Prostate gland (tissue), 2 donors: Measurements from ENCODE around the gene CAMSAP2. TPM values are rescaled to one million over a fixed set of nuclear protein-coding genes. Genes with fewer than 3 reads are reported as not detected.

Experiments
- DNase-seq: peaks from one replicate; pipeline ENCODE4 v3.0.0-alpha.2; 2019; ENCODE audit warnings: low spot score
- H3K27ac ChIP-seq, 2 donors: fragments of 200-600 bp; sonication (generic); 2 replicates each; pipeline ENCODE4 v1.5.1; 2017 to 2019
- H3K27me3 ChIP-seq: fragments of 200-600 bp; sonication (generic); replicated peaks from 2 replicates; pipeline ENCODE4 v1.5.1; 2019; ENCODE audit not compliant: insufficient read depth
- H3K36me3 ChIP-seq, 2 donors: fragments of 200-600 bp; sonication (generic); 1 replicate in 1 of 2; 2 replicates in 1 of 2; pipeline versions ENCODE4 v1.5.1 to v1.8.1; 2017 to 2019
- H3K4me1 ChIP-seq: fragments of 200-600 bp; sonication (generic); replicated peaks from 2 replicates; pipeline ENCODE4 v1.5.1; 2019
- H3K4me3 ChIP-seq, 2 donors: fragments of 200-600 bp; sonication (generic); 2 replicates each; pipeline ENCODE4 v1.5.1; 2017 to 2019
- H3K9me3 ChIP-seq: fragments of 200-600 bp; sonication (generic); 2 replicates; pipeline ENCODE4 v1.5.1; 2017
- CTCF ChIP-seq, 4 experiments: fragments of 200-600 bp in 2 of 4; fragments of 450-650 bp in 2 of 4; sonication (generic) in 2 of 4; IDR thresholded peaks; 1 replicate in 3 of 4; 2 replicates in 1 of 4; pipeline ENCODE4 v1.5.1; 2016 to 2019; ENCODE audit warnings: antibody characterized with exemption in 4 of 4, mild to moderate bottlenecking in 2 of 4, moderate library complexity in 2 of 4
- POLR2A ChIP-seq: fragments of 450-650 bp; IDR thresholded peaks from one replicate; pipeline ENCODE4 v1.6.1; 2016; ENCODE audit warnings: antibody characterized with exemption, mild to moderate bottlenecking
- POLR2AphosphoS5 ChIP-seq: sonication (generic); formaldehyde crosslinking; IDR thresholded peaks from one replicate; pipeline ENCODE4 v1.6.1; 2017; ENCODE audit warnings: antibody characterized with exemption
- WGBS: methylation state at CpG from one replicate; pipeline ENCODE4 v1.1.5; 2018; 5-methylcytosine and 5-hydroxymethylcytosine counted together
- intact Hi-C: fragments of 100-400 bp; cut with DNase I; formaldehyde crosslinking; loops from one replicate; pipeline ENCODE4 v1.14.2; 2022
- total RNA-seq, 2 donors: library from RNA; depleted of rRNA; stranded (reverse); fragments of >200 nt; gene quantifications; one replicate each; pipeline ENCODE4 v1.1.0, GENCODE V29; 2016

CAMSAP2 gene
- total RNA-seq, 2 donors from 2014 or later, result 15.8 to 22.8 TPM

GRCh38 chr1:200793677-200794076 lies 55.0 kb downstream of the CAMSAP2 start:
- Histone ChIP-seq H3K9me3 (no peaks in the 10 kb centered on the region), H3K4me1 (no peaks in the 10 kb centered on the region), H3K27ac (no peak overlapping the region), H3K36me3 (no peaks in the 10 kb centered on the region), H3K4me3 (no peak overlapping the region), H3K27me3 (no peaks in the 10 kb centered on the region)
- WGBS, result 42% methylated on average over 2 of the region's 2 CpGs
- DNase-seq, result no peak
- intact Hi-C loops, result no loop called here
- TF ChIP-seq POLR2AphosphoS5, result no peak
- no peak for TF ChIP-seq CTCF (IDR thresholded peaks at IDR 0.05)
- TF ChIP-seq POLR2A, result no peak

- 92% methylated on average over 1 of the region's 1 CpG for WGBS
- intact Hi-C loops, result no loop called here
Observed at GRCh38 chr1:200794506-200795065, 55.9 kb downstream of the CAMSAP2 start.

GRCh38 chr1:200795156-200795555 lies 56.5 kb downstream of the CAMSAP2 start:
- no peak overlapping the region for H3K4me3 ChIP-seq
- no peak overlapping the region for H3K27ac ChIP-seq
- H3K4me1 ChIP-seq, result no peaks in the 10 kb centered on the region
- H3K27me3 ChIP-seq, result no peaks in the 10 kb centered on the region
- no peak for TF ChIP-seq POLR2AphosphoS5
- no peak for TF ChIP-seq CTCF (IDR thresholded peaks at IDR 0.05)
- no peak for TF ChIP-seq POLR2A
- no peaks in the 10 kb centered on the region for H3K36me3 ChIP-seq
- WGBS, result 19% methylated on average over 1 of the region's 1 CpG
- no peak for DNase-seq
- H3K9me3 ChIP-seq, result no peaks in the 10 kb centered on the region
- intact Hi-C loops, result no loop called here

More at GRCh38 chr1:200794506-200795065, 55.9 kb downstream of the CAMSAP2 start:
- Histone ChIP-seq H3K4me1 (no peaks in the 10 kb centered on the region), H3K36me3 (no peaks in the 10 kb centered on the region), H3K4me3 (no peak overlapping the region), H3K9me3 (no peaks in the 10 kb centered on the region), H3K27me3 (no peaks in the 10 kb centered on the region), H3K27ac (no peak overlapping the region)
- no peak for DNase-seq
- TF ChIP-seq POLR2AphosphoS5 (no peak), POLR2A (no peak)

GRCh38 chr1:200802042-200802441 lies 63.3 kb downstream of the CAMSAP2 start:
- no peak overlapping the region for H3K4me3 ChIP-seq
- intact Hi-C loops, result loop anchor here (5.0 kb wide), 3 partner anchors 65 to 180 kb away; partner anchors contain the start of genes CAMSAP2, DDX59 and KIF14
- H3K27ac ChIP-seq, result no peak overlapping the region
- WGBS, result 74% methylated on average over 2 of the region's 2 CpGs
- no peaks in the 10 kb centered on the region for H3K27me3 ChIP-seq
- H3K4me1 ChIP-seq, result no peaks in the 10 kb centered on the region
- DNase-seq, result no peak
- no peaks in the 10 kb centered on the region for H3K36me3 ChIP-seq
- TF ChIP-seq CTCF (IDR thresholded peaks at IDR 0.05) (no peak), POLR2A (no peak), POLR2AphosphoS5 (no peak)
- H3K9me3 ChIP-seq, result no peaks in the 10 kb centered on the region

- intact Hi-C loops, result loop anchor here (5.0 kb wide), 3 partner anchors 66 to 181 kb away; partner anchors contain the start of genes CAMSAP2, DDX59 and KIF14
- no peaks in the 10 kb centered on the region for H3K36me3 ChIP-seq
- 42% methylated on average over 2 of the region's 2 CpGs for WGBS
- H3K27ac ChIP-seq, result no peak overlapping the region
- H3K9me3 ChIP-seq, result no peaks in the 10 kb centered on the region
- no peaks in the 10 kb centered on the region for H3K4me1 ChIP-seq
- H3K4me3 ChIP-seq, result no peak overlapping the region
- H3K27me3 ChIP-seq, result no peaks in the 10 kb centered on the region
- peak; percentile 80 for DNase-seq
- TF ChIP-seq CTCF (IDR thresholded peaks at IDR 0.05), result peak; percentile 75 to 92 (median 88)
- TF ChIP-seq POLR2AphosphoS5, result peak; percentile 71
- no peak for TF ChIP-seq POLR2A
Observed at GRCh38 chr1:200802865-200803512, 64.3 kb downstream of the CAMSAP2 start.
